Vagina (tissue), 2 donors: ENCODE measurements around the gene COMMD10.
"Not testable (repeated sequence)": the region's sequence is repeated elsewhere in the genome, so short reads cannot be mapped to it uniquely, and the experiment has no call there.

ENCODE experiments used
- CTCF ChIP-seq, 3 experiments: fragments of 450-650 bp in 2 of 3; fragments of 200-600 bp in 1 of 3; sonication (generic) in 1 of 3; IDR thresholded peaks; one replicate each; pipeline ENCODE4 v1.5.1; 2017 to 2019; ENCODE audit warnings: antibody characterized with exemption in 3 of 3, mild to moderate bottlenecking in 2 of 3, moderate library complexity in 2 of 3
- POLR2AphosphoS5 ChIP-seq, 2 donors: sonication (generic); formaldehyde crosslinking; IDR thresholded peaks; one replicate each; pipeline ENCODE4 v1.9.0; 2017; ENCODE audit warnings: antibody characterized with exemption in 2 of 2, mild to moderate bottlenecking in 2 of 2, low read depth in 1 of 2; ENCODE audit not compliant: insufficient read depth in 1 of 2

GRCh38 chr5:116104941-116105340, 20.1 kb downstream of the COMMD10 start:
- TF ChIP-seq CTCF (IDR thresholded peaks at IDR 0.05); POLR2AphosphoS5 (IDR thresholded peaks at IDR 0.05; ENCODE audit: insufficient read depth in 1 of 2, low read depth in 1 of 2): not testable (repeated sequence)
